ENCODE measurements around the gene LUZP1. TPM values are rescaled to one million over a fixed set of nuclear protein-coding genes. Genes with fewer than 3 reads are reported as not detected.
"Not testable (repeated sequence)": the region's sequence is repeated elsewhere in the genome, so short reads cannot be mapped to it uniquely, and the experiment has no call there.

The LUZP1 gene
- 13.2 and 15.0 TPM in 2 replicates for total RNA-seq (2014; rRNA removed; shearing (Covaris generic))
- polyA plus RNA-seq (2015; cell fraction: cytosol; rRNA removed): 7.5 and 12.8 TPM in 2 replicates
- polyA plus RNA-seq (2015; cell fraction: nucleus; rRNA removed): 10.5 and 12.2 TPM in 2 replicates

DNA sequence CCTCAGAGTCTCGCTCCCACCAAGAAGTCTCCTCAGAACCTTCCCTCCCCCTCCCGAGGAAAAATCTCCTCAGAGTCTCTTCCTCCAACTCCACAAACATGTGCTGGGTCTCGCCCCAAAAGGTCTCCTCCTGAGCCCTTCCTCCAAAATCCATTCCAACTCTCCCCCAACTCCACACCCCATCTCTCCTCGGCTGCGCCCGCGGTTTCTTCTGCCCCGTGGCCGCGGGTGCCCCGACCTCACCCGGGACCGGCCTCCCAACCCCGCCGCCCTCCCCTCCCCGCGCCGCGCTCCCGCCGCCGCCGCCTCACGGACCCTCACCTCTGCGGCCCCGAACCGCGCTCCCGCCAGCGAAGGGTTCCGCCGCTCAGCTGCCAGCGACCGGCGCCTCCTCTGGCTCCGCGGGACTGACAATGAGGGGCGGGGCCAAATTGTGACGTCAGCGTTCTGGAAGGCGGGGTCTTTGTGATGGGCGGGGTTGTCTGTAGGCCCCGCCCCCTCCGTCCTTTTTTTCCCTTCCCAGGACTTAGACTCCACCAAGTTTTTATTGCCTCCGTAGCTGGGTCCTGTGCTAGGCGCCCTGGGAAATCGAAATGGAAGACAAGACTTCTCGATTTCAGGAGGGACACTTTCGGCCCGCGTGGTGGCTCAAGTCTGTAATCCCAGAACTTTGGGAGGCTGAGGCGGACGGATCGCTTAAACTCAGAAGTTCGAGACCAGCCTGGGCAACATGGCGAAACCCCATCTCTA is at the start of gene LUZP1:
Gene LUZP1, minus strand, starts transcription at position 412 of the 750 bp plus-strand sequence.
- DNase-seq (ENCODE audit: low read depth, low spot score): peak; percentile 75
- in situ Hi-C loops (cut with HindIII; ENCODE audit: low pct_unique_long_range_greater_than_20kb, low sequenced_read_pairs): no loop called here

DNA sequence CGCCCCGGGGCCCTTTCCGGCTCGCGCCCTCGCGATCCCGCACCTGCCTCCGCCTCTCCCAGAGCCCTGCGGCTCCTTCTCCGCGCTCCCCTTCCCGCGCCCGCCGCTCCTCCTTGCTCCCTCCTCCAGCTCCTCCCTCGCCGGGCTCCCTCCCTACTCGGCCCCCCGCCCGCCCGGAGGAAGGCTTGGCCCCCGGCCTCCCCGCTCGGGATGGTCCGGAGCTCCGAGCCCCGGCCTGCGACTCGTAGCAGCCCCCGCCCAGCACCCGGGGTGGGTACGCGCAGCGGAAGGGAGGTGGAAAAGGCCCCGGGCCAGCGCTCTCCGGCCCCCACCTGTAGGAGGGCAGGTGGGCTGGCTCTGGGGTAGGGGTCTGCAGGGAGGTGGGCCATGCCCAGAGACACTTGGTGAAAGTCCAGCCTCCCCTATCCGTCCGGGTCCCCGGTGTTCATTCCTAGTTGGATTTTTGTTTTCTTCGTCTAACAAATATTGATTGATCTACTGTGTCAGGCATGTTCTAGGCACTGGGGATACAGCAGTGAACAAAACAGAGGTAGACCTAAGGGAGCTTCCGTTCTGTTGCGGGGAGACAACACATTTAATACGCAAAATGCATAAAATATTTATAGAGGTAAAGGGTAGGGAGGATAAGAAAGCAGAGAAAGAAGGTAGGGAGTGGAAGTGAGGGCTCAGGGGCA is 48.9 kb upstream of the LUZP1 start, which contains the start of gene HTR1D:
Gene HTR1D, minus strand, starts transcription at position 82 of the 695 bp plus-strand sequence. CDS start 23,283 bp downstream, outside the sequence.
- DNase-seq (ENCODE audit: low read depth, low spot score): no peak
- in situ Hi-C loops (cut with HindIII; ENCODE audit: low pct_unique_long_range_greater_than_20kb, low sequenced_read_pairs): no loop called here

DNA sequence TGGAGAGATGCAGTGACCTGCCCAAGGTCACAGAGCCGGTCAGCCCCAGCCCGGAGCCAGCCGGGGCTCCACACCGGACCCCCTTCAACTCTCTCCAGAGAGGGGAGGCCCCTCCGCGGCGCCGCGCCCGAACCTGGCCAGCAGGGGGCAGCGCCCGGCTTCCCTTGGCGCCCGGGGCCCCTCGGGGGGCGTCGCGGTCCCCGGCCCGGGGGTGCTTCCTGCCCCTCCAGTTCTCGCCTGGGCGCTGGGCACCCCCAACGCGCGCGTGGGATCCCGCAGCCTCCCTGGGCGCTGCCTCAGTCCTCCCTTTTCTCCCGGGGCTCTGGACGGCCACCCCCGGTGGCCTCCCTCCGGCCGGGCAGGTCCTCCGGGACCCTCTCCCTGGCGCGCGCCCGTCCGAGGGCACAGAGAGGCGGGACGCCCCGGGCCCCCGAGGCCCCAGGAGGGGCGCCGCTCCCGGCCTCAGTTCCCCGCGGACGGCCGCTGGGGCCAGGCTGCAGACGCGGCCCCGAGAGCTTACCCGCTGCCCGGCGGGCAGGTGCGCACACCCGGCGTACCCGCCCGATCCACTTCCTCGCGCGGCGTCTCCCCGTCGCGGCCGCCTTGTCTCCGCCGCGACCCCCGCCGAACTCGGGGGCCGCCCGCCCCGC is 48.2 kb upstream of the LUZP1 start:
- DNase-seq (ENCODE audit: low read depth, low spot score): no peak
- in situ Hi-C loops (cut with HindIII; ENCODE audit: low pct_unique_long_range_greater_than_20kb, low sequenced_read_pairs): no loop called here

DNA sequence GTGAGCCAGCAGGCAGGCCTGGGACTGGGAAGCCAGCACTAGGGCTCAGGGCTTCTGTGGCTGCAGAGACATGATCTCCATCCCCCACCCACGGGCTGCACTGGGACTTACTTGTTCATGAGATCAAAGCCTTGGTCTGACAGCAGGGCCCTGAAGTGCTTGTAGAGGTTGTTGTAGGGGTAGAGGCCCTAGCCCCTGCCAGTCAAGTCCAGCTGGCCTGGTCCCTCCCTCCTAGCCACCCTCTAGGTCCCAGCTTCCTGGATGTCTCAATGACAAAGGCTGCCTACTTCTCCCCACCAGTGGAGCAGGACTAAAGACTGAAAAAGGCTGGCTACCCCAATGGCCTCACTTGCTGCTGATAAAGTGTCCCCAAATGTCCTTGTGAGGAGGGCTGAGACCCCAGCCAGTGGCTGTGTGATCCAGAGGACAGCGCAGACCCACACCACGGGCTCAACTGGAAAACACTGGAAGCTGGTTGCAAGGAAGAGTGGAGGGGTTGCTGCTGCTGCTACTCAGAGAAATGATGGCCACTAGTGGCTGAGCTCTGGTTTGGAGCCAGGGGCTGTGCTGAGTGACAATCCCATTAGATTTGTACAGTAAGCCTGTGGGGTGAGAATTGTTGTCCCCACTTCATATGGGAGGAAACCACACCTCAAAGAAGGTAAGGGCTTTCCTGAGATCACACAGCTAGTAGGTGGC is 47.2 kb upstream of the LUZP1 start:
- no peak for DNase-seq (ENCODE audit: low read depth, low spot score)
- in situ Hi-C loops (cut with HindIII; ENCODE audit: low pct_unique_long_range_greater_than_20kb, low sequenced_read_pairs): no loop called here

DNA sequence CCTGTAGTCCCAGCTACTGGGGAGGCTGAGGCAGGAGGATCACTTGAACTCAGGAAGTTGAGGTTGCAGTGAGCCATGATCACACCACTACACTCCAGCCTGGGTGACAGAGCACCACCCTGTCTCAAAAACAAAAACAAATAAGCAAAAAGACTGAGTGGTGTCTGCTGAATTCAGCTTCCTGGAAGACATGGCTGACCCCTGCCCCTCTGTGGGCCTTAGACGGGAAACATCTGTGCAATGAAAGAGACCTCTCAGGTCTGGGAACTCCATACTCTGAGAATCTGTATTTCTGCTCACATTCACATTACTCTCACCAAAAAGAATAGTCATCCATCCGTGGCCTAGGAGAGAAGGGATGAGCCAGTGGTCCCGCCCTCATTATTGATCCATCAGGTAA is 46.6 kb upstream of the LUZP1 start:
- in situ Hi-C loops (cut with HindIII; ENCODE audit: low pct_unique_long_range_greater_than_20kb, low sequenced_read_pairs): no loop called here

DNA sequence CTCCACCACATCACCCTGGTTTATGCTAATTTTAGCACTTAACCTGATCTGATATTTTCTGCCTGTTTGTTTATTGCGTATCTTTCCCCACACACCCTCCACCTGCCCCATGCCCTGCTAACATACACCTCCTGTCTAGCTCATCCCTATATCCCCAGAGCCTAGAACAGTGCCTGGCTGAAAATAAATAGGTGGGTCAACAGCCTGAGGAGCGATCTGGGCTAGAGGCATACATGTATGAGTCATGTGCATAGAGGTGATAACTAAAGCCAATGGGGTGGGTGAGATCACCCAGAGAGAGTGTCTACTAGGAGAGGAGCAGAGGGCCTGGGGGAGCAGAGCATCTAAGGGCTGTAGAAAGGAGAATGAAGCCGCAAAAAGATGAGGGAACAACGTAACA is 46.0 kb upstream of the LUZP1 start:
- no peak for DNase-seq (ENCODE audit: low read depth, low spot score)
- in situ Hi-C loops (cut with HindIII; ENCODE audit: low pct_unique_long_range_greater_than_20kb, low sequenced_read_pairs): no loop called here

More for the DNA sequence above, 46.6 kb upstream of the LUZP1 start:
- DNase-seq (ENCODE audit: low read depth, low spot score): no peak

DNA sequence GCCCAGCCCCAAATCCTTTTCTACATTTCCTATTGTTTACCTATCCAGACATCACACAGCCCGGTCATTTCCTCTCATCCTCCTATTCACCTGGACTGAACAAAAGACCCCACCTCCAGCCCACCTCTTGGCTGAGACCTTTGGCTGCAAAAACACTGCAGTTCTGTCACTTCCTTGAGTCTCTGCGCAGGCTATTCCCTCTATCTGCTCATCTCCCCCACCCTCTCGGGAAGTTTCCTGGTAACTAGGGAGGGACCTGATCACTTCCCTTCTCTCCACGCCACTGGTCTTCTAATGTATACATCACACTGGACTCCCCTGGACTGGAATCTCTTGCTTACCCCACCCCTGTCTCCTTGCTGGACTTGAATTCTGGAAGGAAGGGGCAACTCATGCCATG is 43.3 kb upstream of the LUZP1 start:
- DNase-seq (ENCODE audit: low read depth, low spot score): no peak
- in situ Hi-C loops (cut with HindIII; ENCODE audit: low pct_unique_long_range_greater_than_20kb, low sequenced_read_pairs): no loop called here

DNA sequence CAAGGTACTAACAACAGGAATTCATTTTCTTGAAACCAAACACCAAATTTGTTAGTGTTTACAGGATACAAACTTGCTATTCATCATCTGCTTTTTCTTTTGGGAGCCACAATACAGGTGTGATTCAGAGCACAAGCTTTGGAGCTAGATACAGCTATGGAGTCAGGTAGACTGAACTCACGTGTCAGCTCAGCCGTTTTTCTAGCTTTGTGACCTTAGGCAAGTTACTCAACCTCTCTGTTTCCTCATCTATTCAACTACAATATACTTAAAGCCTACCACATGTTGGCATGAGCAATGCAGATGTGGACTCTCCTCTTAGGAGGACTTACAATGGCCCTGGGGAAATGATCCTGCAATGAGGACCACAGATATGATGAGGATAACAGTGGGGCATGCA is 42.3 kb upstream of the LUZP1 start:
- in situ Hi-C loops (cut with HindIII; ENCODE audit: low pct_unique_long_range_greater_than_20kb, low sequenced_read_pairs): no loop called here
- no peak for DNase-seq (ENCODE audit: low read depth, low spot score)

DNA sequence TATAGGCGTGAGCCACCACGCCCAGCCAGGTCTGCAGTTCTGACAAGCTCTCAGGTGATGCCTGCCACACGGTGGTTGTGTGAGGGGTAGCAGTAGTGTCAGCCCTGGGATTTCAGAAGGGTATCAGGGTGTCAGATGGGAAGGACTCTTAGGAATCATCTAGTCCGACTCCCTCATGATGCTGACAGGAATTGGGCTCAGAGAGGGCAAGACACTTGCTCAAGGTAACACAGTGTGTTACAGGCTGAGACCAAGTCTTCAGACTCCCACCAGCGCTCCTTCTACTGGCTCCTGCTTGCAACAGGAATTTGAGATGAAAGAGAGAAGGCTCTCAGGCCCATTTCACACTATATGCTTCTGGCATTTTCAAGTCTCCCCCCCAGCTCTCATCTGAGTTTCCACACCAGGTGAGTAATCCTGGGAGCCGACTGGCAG is 41.7 kb upstream of the LUZP1 start:
- in situ Hi-C loops (cut with HindIII; ENCODE audit: low pct_unique_long_range_greater_than_20kb, low sequenced_read_pairs): no loop called here
- DNase-seq (ENCODE audit: low read depth, low spot score): no peak

DNA sequence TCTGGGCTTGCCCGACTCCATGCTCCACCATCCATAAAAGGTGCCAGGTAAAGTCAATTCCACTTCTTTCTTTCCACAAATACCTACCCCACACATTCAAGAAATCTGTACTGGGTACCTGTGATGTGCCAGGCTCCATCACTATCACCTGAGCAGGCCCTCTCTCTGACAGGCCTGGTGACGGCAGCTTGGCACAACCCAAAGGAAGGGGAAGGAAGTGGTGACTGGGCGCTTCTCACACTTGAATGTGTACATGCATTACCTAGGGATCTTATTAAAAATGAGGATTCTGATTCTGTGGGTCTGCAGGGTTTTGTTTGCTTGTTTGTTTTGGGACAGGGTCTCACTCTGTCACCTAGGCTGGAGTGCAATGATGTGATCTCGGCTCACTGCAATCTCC is 41.1 kb upstream of the LUZP1 start:
- no peak for DNase-seq (ENCODE audit: low read depth, low spot score)
- in situ Hi-C loops (cut with HindIII; ENCODE audit: low pct_unique_long_range_greater_than_20kb, low sequenced_read_pairs): no loop called here

DNA sequence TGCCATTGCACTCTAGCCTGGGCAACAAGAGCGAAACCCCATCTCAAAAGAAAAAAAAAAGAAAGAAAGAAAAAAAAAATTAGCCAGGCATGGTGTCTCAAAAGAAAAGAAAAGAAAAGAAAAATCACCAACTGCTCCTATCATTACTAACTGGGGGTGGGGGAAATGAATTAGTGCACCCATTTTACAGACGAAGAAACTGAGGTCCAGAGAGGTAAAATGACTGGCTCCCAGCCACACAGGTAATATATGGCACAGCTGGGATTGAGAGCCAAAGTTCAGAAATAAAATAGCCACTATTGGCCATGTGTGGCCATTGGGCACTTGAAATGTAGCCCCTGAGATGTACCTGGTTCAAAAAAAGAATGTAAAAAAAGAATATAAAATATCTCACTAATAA is 39.9 kb upstream of the LUZP1 start:
- in situ Hi-C loops (cut with HindIII; ENCODE audit: low pct_unique_long_range_greater_than_20kb, low sequenced_read_pairs): no loop called here

DNA sequence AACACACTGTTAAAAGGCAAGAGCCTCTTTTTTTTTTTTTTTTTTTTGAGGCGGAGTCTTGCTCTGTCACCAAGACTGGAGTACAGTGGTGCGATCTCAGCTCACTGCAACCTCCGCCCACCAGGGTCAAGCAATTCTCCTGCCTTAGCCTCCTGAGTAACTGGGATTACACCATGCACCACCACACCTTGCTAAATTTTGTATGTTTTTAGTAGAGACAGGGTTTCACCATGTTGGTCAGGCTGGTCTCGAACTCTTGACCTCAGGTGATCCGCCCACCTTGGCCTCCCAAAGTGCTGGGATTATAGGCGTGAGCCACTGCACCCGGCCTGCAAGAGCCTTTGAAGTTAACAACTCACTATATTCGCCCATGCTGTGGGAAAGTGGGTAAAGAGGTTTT is 39.1 kb upstream of the LUZP1 start:
- in situ Hi-C loops (cut with HindIII; ENCODE audit: low pct_unique_long_range_greater_than_20kb, low sequenced_read_pairs); DNase-seq (ENCODE audit: low read depth, low spot score): not testable (repeated sequence)

More for the DNA sequence above, 39.9 kb upstream of the LUZP1 start:
- no peak for DNase-seq (ENCODE audit: low read depth, low spot score)

DNA sequence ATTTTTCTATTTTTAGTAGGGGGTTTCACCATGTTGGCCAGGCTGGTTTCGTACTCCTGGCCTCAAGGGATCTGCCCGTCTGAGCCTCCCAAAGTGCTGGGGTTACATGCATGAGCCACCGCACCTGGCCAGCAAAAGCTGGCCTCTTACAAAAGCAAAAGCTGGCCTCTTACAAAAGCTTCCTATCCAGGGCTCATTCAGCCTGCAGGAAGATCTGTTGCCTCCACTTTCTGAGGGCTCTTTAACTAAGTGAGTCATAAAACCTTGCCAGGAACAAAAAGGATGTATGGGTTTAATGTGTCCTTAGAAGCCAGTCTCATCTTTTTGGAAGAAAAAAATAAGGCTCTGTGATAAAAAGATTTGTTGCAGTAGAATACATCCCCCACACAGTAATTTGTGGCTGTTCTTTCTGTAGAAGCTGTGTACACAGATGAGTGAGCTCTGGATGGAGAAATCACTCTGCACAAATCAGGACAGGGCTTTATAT is 33.6 kb upstream of the LUZP1 start:
- DNase-seq (ENCODE audit: low read depth, low spot score): no peak
- in situ Hi-C loops (cut with HindIII; ENCODE audit: low pct_unique_long_range_greater_than_20kb, low sequenced_read_pairs): no loop called here

DNA sequence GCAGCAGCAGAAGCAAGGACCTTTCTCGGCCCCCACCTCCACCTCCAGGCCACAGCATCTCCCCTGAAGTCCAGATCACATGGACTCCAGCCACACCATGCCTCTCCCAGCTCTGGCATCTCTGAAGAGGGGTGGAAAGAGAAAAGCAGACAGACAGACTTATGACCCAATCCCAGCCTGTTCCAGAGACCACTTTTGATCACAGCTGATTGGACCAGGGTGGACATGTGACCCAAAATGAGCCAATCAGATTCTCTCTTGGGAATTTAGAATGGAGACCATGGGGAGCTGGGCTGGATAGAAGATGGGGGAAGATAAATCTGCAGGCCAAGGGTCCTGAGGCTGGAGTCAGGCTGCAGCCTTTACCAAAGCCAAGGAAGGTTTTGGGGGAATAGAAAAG is 32.2 kb upstream of the LUZP1 start:
- peak; percentile 32 for DNase-seq (ENCODE audit: low read depth, low spot score)
- in situ Hi-C loops (cut with HindIII; ENCODE audit: low pct_unique_long_range_greater_than_20kb, low sequenced_read_pairs): no loop called here

DNA sequence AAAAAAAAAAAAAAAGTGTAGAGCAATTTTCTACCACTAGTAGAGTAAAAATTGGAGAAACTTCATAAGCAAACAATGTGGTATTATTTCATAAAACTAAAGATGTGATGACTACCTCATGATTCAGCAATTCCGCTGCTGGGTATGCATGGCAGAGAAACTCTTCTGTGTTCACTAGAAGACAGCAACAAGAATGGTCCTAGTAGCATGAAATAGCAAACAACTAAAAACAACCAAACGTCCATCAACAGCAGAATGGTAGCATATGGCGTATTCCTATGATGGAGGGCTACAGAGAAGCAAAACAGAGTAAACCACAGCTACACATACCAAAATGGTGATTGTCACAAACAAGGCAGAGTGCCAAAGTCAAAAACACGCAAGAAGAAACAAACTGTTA is 29.7 kb upstream of the LUZP1 start:
- DNase-seq (ENCODE audit: low read depth, low spot score): peak; percentile 46
- in situ Hi-C loops (cut with HindIII; ENCODE audit: low pct_unique_long_range_greater_than_20kb, low sequenced_read_pairs): no loop called here

DNA sequence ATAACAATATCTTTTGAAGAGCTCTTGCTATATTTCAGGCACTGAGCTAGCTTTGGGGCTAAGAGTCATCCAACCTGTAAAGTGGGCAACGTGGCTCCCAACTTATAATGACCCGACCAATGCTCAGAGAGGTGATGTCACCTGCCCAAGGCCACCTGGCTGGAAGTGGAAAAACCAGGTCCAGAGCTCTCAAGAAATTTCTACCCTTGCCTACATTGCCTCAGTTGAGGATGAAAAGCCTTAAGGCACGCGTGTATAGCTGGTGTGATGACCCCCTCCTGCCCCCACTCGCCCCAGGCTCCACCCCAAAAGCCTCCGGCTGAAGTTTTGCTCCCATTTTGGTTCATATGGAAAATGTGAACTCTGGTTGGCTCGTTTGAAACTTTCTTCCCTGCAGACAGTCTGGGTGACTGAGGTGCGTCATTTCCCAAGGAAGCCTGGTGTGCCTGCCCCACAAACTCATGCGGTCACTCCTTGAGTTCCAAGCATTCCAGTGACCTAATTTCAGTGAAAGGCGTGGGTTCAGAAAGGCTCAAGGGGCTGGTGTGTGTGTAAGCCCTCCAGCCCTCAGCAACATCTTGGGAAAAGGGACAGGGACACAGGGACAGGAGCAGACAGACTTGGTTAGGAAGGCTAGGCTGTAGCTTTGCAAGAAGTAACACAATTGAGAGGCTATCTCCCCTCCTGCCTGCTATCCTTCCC is 28.1 kb upstream of the LUZP1 start:
- in situ Hi-C loops (cut with HindIII; ENCODE audit: low pct_unique_long_range_greater_than_20kb, low sequenced_read_pairs): no loop called here
- DNase-seq (ENCODE audit: low read depth, low spot score): no peak

Data from SK-MEL-5 (cell line).